HuH-7 (cell line): Measurements from ENCODE around the gene NEURL3.

Experiments
- DNase-seq: peaks from one replicate; pipeline ENCODE4 v3.0.0; 2011; ENCODE audit warnings: low spot score

Gene NEURL3

DNA sequence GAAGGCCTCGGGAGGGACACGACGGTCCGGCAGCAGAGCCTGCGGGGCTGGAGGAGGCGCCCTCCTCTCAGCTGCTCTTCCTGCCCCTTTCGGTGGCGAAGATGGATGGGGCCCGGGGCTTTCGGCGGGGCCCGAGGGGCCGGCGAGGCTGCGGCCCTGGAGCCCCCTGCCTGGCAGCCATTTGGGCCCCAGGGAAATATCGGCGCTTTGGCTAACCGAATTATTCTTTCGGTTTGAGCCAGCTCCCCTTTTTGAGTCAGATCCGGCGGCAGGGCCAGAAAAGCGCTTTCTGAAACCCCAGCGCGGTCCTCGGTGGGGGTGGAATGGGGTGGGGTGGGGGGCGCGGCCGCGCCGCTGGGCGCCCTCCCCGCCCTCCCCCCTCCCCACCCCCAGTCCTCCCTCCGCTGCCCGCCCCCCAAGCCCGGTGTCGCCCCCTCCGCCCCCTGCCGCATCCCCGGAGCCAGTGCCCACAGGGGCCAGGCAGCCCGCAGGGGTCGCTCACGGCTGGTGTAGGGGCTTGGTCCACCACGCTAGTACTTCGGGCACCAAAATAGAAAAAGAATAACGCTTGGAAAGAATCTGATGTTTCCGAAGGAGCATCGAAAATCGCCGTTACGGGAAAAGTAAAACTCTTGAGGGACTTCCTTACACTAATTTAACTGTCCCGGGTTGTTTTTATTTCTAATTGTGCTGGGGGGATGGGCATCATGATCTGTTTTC is 22.3 kb upstream of the NEURL3 start:
- no peak for DNase-seq

DNA sequence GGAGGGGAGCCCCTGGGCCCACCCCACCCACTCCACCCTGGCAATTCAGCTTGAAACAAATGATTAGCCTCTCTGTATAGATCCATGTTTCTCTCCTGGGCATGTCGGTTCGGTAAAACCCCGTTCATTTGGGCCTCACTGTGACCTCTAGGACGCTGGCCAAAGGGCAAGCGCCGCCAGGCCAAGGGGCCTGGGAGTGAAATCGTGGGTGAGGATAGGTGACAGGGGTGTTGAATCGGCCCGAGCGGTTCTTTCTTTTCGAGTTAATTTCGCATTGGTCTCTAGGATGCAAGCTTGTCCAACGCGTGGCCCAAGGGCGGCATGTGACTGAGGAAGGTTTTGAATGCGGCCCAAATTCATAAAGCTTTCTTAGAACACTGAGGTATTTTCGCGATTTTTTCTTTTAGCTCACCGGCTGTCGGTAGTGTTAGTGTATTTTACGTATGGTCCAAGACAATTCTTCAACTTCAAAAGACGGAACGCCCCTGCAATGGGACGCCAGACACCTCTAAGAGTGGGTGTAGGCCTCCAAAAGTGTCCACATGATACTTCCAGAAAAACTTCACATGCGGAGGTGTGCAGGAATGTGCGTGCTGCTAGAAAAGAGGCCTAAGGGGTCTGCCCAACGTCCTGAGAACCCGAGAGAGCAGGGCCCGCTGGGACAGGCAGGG is 21.6 kb upstream of the NEURL3 start:
- DNase-seq: no peak

DNA sequence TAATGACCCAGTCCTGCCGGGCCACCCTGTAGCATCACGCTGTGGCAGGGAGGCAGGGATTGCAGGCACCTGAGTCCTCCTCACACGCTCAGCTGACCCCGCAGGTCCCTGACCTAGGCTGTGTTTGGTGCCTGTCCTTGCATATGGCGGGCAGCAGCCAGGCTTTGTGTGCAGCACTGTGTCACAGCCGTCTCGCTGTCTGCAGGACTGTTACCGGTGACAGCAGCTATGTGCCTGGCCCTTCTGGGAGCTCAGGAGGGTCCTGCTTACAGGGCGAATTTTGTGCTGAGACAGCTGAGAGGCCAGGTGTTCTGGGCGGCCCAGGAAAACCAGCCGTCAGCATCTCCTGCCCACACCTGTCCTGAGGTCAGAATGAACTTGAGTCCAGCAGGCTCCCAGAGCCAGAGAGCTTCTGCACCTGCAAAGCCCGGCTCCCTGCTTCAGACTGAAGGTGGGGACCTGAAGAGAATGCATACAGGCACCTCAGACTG is 21.0 kb upstream of the NEURL3 start:
- no peak for DNase-seq

DNA sequence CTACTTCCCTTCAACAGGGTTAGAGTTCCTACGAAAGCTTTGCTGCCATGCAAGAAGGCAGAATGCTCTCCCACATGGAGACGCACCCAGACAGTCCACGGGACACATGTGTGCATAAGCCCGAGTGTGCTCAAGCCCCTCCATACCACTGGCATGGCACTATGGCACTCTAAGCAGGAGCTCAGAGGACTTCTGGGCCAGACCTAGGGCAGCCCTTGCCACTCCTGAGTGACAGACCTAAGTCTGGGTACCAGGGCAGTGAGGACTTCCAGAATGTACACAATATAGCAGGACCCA is 20.0 kb upstream of the NEURL3 start:
- no peak for DNase-seq

DNA sequence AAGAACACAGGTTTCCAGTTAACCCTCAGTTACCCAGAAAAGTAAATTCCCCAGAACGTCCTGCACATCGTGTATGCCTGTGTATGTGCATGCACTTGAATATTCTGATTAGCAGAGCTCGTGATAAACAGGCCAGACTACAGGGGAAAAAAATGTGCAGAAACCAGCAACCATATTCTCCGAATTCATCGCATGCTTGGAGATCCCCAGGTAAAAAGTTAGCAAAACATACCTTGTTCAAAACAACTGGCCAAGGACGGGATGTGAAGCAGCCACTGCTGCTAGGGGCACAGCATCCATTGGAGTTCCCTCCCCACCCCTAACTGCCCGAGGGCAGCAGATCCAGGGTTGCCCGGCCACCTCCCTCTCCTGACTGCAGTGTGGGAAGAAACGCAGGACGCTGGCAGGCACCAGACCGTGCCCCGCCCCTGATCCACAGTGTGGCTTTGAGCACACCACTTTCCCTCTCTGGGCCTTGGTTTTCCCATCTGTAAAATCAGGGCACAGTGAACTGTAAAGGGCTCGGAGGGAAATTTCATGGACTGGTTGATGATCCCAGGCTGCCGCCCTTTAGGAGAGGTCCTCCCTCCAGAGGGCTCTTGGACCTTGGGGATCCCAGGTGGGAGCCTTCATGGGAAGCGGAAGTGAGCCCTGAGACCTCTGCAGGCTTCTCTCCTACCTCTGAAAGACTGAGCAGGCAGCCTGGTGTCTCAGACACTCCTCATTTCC is 19.5 kb upstream of the NEURL3 start:
- no peak for DNase-seq

DNA sequence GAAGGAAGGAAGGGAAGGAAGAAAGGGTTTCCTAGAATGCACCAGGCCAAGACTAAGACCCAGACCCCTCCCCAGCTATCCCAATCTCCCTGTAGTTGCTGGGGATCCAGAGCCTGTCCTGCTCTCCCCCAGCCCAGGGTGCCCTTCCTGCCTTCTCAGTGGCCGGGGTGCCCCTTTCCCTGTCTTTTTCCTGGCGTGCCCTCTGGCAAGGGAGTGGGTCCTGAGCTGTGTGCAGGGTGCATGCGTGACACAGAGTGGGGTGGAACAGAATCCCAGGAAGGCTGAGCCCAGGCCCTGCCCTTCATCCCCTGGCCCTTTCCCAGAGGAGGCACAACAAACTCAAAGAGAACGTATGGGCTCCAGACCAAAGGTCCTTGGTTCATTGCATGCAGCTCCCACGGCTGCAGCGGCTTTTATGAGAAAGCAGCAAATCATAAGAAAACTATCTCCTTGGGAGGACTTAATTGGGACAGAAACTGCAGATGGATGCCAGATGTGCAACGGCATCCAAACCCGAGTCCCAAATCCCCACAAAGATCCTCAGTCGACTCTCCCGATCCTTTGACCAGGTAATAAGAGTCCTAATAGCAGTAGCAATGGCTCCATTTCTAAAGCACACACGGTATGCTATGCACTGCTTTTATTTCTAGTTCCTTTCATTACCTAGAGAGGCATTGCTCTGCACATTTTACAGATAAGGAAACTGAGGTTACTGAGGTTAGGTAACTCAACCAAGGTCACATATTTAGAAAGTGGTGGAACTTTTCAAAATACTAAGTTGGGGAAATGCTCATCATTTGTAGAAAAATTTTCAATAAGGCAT is 18.7 kb upstream of the NEURL3 start:
- no peak for DNase-seq

DNA sequence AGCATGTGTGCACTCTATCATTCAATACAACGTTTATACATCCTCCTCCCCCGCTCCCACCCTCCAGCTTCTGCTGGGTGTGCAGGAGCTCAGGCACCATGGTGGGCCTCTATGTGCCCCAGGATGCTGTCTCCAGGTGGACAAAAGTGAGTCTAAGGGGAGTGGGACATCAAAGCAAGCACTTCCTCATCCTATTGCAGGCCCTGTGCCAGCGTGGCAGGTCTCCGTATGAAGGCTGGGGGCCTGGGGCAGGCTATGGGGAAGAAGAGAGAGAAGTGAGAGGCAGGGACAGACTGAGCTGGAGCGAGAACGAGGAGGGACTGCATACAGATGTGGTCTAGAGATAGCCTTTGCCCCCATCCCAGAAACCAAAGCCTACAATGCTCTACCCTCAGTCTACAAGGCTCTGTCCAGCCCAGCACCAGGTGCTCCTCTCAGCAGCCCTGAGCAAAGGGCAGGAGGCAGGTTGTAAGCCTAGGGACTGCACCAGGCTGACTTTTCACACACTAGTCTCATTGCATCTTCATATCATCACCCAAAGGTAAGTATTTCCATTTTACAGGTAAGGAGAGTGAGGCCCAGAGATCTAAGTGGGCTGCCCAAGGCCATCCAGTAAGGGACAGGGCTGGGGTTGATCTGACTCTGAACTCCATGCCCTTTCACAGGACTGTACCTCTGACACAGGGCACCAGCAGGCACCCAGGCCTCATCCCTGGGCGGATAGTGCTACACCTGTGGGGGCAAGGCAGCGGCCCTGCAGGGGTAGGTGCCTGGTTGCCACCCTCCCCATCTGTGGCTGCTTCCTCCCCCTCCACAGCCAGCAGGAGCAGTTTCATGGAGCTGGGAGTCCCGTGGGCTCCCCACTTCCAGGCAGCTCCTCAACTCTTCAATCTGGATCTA is 17.4 kb upstream of the NEURL3 start:
- no peak for DNase-seq

DNA sequence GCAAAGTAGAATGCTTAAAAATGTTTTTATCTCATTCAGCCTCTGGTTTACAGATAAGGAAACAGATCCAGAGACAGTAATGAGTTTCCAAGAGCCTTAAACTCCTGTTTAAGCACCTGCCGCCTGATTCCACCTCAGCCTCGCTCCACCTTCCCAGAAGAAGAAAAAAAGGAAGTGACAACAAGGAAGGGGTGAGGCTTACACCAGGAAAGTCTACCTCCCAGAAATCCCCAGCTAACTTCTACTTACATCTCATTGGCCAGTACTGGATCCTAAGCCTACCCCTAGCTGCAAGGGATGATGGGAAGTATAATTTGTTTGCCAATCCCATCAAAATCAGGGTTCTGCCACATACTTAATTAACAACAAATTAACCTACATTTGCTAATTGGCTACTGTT is 16.1 kb upstream of the NEURL3 start:
- no peak for DNase-seq

DNA sequence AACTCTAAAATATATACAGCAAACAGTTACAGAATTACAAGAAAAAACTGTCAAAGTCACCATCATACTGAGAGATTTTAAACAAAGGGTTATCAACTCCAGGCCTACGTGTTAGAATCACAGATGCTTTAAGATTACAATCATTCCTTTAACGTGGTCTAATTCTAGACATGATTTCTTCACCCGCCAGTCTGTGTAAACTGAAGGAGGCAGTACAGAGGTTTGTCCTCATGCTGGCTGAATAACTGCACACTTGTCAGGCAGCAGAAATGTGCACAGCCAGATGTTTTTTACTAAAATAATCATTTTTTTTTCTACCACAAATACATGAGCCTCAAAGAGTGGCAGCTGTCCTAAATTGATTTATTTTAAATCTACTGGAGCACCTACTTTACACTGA is 15.5 kb upstream of the NEURL3 start:
- DNase-seq: no peak

DNA sequence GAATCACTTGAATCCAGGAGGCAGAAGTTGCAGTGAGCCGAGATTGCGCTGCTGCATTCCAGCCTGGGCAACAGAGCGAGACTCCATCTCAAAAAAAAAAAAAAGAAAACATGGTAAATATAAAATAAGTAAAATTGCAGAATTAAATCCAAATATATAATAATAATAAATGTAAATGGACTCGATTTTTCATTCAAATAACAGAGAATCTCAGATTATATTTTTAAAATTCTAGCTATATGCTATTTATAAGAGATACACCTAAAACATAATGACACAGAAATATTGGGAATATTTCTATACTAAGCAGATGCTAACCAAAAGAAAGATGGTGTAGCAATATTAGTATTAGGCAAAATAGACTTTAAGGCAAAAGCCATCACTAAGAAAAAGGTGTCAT is 15.1 kb upstream of the NEURL3 start:
- no peak for DNase-seq

DNA sequence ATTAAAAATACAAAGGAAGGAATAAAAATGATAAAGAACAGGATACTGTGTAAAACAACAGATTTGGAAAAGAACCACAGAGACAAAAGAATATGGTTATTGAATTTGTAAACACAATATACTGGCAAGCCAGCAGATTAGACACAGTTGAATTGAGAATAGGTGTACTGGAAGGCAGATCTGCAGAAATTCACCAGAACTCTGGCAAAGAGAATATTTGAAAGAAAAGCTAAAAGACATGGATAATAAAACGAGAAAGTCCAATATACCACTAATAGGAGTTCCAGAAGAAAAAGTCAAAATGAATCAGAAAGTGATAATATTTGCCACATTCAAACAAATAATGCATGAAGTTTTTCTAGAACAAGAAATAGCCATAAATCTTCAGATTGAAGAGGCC is 11.9 kb upstream of the NEURL3 start:
- DNase-seq: no peak

DNA sequence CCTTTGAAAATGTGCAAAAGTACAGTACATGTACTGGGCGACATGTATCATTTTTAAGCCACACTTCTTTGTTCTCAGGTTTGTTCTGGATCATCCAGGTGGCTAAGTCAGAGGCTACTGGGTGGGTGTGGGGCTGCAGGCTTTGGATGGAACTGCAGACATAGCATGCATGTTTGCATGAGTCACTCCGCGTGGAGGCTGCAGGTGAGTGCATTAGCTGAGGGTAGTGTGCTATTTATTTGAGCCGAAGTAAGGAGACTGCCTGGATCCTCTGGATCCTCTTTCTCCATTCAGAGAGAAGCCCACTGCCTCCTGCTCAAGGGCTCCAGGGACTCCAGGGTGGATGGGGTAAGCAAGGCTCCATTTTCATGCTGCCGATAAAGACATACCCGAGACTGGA is 9.4 kb upstream of the NEURL3 start:
- DNase-seq: no peak

DNA sequence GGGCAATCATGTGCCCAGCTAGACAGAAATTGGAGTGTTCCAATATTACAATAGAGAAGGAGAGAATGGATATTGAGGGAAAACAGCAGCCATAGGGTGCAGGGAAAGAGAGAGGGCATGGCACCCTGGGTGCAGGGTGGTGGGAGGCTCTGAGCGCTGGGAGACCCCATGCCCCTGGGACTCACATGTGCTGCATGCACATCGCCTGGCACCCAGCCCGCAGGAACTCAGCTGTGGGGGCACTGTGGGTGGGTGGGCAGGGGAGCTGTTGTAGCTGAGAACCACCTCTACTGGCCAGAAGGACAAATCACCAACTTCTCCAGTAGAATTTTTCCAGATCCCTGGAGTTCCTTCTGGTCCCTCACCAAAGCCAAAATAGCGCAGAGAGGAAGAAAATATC is 7.2 kb upstream of the NEURL3 start:
- no peak for DNase-seq

DNA sequence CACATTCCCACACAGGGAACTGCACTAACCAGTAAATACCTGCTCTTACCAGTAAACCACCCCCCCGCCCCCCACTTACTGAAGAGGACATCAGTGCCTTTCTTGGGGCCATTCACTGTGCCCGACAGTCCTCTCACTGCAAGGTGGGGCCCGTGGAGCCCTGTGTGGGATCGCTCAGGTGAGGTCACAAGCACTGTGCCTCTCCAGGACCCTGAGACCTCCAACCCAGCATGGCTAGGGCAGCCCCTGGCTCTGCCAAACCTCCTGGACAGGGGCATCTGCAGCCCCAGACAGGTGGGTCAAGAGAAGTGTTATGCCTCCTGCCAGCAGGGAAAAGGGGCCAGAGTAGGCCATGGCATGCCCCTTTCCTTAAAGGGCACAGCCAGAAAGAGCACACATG is 6.7 kb upstream of the NEURL3 start:
- no peak for DNase-seq

DNA sequence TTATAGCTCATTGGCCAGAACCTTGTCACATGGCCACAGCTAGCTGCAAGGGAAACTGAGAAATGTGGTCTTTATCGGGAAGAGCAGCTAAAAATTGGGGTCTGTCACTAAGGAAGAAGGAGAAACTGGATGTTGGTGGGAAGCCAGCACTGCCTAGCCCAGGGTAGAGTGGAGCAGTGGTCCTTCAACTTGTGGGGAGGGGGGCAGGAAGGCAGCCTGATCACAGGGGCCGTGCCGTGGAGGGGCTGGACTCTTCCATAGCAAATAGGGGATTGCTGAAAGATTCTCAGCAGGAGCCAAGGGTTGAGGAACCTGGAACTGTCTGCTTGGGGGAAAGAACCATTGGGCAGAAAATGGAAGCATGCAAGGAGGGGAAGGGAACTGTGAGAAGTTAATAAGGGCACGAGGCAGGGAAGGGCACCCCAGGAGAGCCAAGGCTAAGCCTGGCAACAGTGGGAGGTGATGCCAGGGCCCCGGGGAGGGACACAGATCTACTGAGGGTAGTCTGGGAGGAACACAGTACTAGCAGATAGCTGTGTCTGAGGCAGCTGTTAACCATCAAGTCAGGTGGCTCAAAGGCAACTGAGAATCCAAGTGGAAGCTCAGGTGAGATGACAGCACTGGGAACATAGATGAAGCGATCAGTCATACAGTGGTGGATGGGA is 5.9 kb upstream of the NEURL3 start:
- DNase-seq: no peak

DNA sequence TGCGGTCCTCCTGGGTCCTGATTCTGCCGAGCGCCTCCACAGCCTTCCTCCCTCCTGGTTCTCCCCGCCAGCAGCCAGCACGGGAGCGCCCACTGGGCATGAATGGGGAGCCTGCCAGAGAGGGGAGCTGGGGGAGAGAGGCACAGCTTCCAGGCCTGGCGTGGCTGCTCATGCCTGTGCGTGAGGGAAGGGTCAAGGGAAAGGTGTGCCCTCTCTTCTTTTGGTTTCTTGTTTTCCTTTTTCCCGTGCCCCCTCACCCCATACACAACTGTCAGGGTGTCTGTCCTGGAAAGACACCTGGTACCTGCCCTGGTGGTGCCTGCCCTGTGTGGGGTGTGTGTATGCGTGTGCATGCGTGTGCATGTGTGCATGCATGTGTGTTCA is 4.7 kb upstream of the NEURL3 start:
- no peak for DNase-seq

DNA sequence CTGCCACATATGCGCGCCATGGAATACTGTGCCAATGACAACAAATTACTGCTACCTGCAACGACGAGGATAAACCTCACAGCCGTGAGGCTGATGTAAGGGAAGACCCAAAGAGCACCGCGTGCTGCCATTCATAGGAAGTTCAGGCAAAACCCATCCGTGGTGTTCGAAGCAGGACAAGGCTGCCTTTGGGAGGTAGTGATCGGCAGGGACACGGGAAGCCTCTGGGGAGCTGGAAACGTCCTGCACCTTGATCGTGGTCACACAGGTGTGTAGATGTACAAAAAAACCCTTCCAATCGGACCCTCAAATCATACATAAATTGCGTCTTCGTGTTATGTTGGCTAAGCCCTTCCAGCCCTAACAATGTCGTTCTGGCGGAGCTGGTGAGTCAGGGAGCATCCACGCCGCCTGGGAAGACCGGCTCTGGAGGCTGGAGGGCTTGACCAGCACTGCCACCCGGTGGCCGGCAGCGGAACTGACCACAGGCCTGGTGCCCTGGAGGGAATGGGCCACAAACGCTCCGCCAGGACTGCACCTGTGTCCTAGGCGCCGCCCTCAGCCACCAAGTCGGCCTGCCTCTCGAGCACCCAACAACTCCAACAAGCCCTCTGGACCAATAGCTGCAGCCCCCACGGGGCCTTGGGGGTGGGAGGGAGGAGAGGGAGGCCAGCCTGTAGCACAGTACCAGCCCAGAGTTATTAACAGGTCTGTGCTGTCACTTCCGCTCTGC is 4.1 kb upstream of the NEURL3 start:
- DNase-seq: peak; percentile 94

DNA sequence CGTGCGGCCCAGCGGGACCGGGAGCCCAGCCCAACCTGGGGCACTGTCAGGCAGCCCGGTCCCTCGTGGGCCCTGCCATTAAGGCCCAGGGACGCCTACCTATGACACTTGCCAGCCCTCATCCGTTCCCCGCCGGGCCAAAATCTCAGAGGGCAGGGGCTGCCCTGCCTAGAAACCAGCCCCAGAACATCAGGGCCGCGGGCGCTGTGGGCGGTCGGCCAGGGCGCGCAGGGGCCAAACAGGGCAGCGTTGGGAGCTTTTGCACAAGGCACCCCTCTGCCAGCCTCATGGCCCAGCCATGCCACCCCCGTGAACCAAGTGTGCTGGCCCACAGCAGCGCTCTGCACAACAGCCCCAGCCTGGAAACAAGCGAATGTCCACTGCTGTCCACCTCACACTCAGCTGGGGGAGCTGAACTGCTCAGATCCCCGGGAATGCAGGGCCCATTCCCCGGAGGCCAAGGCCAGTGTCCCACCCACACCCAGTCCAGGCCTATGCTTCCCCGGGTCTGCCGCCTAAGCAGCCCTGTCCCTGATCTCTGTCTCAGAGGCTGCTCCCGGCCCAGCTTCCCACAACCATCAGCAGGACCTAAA is 3.5 kb upstream of the NEURL3 start:
- no peak for DNase-seq

DNA sequence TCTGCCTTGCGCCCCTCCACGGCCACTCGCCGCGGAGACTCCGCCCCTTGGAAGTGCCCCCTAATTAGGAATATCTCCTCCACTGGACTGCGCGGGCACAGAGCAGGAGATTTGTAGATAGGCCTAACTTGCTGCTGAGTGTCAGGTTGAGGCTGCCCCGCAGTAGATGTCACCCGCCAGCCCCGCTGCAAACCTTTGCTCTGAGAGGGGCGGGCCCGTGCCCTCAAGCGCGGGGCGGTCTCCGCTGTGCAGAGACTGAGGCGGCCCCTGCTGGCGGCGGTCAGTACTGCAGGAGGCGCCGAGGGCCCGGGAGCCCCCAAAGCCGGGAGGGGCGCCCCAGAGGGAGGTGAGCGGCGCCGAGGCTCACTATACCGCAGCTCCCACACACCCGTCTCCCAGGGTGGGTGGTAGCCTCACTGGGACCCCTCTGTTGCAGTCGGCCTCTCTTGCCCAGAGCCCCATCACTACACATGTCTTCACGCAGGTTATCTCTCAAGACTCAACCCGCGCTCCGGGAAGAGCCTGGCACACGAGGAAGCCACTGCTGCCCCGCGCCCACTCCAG is 2.9 kb upstream of the NEURL3 start:
- DNase-seq: peak; percentile 87

DNA sequence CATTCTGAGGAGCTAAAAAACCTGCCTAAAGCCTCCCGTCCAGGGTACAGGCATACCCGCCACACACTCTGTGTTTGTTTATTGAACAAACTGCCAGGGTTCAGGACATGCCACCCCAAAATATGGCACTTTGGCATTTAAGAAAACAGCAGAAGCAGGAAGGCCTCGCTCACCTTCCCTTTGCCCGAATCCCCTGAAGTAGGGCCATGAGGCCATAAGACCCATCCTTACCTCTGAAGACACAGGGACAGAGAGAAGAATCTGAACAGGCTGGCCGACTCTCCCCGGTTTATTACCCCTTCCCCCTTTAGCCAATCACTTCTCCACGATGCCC is 1.7 kb upstream of the NEURL3 start:
- no peak for DNase-seq
